HepG2 (cell line): ENCODE results near the gene RIMBP2.

Experiments used
- ZBTB38 ChIP-seq: sonication (generic); formaldehyde crosslinking; IDR thresholded peaks from 2 replicates; pipeline ENCODE4 v1.5.1; 2020; ENCODE audit warnings: mild to moderate bottlenecking, missing genetic modification reagents
- ZFP36 ChIP-seq: fragments of 150-350 bp; IDR thresholded peaks from 2 replicates; pipeline ENCODE4 v1.6.1; 2018; ENCODE audit warnings: borderline replicate concordance, low read length, low read depth; ENCODE audit not compliant: partially characterized antibody
- TF ChIP-seq, protein P1 (sequence below): sonication (generic); formaldehyde crosslinking; IDR thresholded peaks from 2 replicates; pipeline ENCODE4 v1.5.0; 2020; ENCODE audit warnings: mild to moderate bottlenecking, missing genetic modification reagents, moderate library complexity

GRCh38 chr12:130745921-130746320 lies 29.8 kb upstream of the RIMBP2 start:
- TF ChIP-seq, protein P1, sequence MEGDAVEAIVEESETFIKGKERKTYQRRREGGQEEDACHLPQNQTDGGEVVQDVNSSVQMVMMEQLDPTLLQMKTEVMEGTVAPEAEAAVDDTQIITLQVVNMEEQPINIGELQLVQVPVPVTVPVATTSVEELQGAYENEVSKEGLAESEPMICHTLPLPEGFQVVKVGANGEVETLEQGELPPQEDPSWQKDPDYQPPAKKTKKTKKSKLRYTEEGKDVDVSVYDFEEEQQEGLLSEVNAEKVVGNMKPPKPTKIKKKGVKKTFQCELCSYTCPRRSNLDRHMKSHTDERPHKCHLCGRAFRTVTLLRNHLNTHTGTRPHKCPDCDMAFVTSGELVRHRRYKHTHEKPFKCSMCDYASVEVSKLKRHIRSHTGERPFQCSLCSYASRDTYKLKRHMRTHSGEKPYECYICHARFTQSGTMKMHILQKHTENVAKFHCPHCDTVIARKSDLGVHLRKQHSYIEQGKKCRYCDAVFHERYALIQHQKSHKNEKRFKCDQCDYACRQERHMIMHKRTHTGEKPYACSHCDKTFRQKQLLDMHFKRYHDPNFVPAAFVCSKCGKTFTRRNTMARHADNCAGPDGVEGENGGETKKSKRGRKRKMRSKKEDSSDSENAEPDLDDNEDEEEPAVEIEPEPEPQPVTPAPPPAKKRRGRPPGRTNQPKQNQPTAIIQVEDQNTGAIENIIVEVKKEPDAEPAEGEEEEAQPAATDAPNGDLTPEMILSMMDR (CRISPR knock-in tag): no peak
- TF ChIP-seq ZBTB38: no peak
- no peak for TF ChIP-seq ZFP36
